GM23338 (cell line): Measurements from ENCODE around the gene EED. TPM values are rescaled to one million over a fixed set of nuclear protein-coding genes. Genes with fewer than 3 reads are reported as not detected.

Experiments
- EZH2 ChIP-seq: fragments of 200-600 bp; sonication (generic); IDR thresholded peaks from one replicate; pipeline ENCODE4 v1.8.0; 2017; ENCODE audit warnings: antibody characterized with exemption, mild to moderate bottlenecking, low read depth; ENCODE audit not compliant: unreplicated experiment
- EZH2phosphoT487 ChIP-seq: fragments of 200-600 bp; sonication (generic); IDR thresholded peaks from one replicate; pipeline ENCODE4 v1.8.1; 2018; ENCODE audit warnings: antibody characterized with exemption; ENCODE audit not compliant: unreplicated experiment
- NANOG ChIP-seq: IDR thresholded peaks from 2 replicates; pipeline ENCODE4 v1.6.1; 2016; ENCODE audit warnings: antibody characterized with exemption, borderline replicate concordance
- ZNF114 ChIP-seq: fragments of 250-450 bp; sonication (Bioruptor Pico); IDR thresholded peaks from 2 replicates; pipeline ENCODE4 v1.5.0; 2020; ENCODE audit warnings: mild to moderate bottlenecking, moderate library complexity
- polyA plus RNA-seq: library from polyadenylated mRNA; unstranded; fragments of >200 nt; fragmentation: Nextera tagmentation; extraction: Ambion mirVana; gene quantifications from 2 replicates; pipeline ENCODE4 v1.2.1, GENCODE V29; 2016
- total RNA-seq: library from RNA; depleted of rRNA; stranded (reverse); fragments of >200 nt; shearing (Covaris generic); gene quantifications from 2 replicates; pipeline ENCODE4 v1.2.3, GENCODE V29; 2014
- TF ChIP-seq, protein P1 (sequence below): fragments of 250-450 bp; sonication (Bioruptor Pico); IDR thresholded peaks from 2 replicates; pipeline ENCODE4 v1.5.0; 2020; ENCODE audit warnings: mild to moderate bottlenecking, moderate library complexity
- TF ChIP-seq, protein P2 (sequence below): IDR thresholded peaks from 2 replicates; pipeline ENCODE4 v1.6.1; 2016; ENCODE audit warnings: antibody characterized with exemption
- TF ChIP-seq, protein P3 (sequence below): IDR thresholded peaks from one replicate; pipeline ENCODE4 v1.6.1; 2018; ENCODE audit warnings: antibody characterized with exemption; ENCODE audit not compliant: unreplicated experiment

Gene EED
- total and polyA plus RNA-seq, 2 experiments from 2014 or later: 26.7 to 29.7 TPM

DNA sequence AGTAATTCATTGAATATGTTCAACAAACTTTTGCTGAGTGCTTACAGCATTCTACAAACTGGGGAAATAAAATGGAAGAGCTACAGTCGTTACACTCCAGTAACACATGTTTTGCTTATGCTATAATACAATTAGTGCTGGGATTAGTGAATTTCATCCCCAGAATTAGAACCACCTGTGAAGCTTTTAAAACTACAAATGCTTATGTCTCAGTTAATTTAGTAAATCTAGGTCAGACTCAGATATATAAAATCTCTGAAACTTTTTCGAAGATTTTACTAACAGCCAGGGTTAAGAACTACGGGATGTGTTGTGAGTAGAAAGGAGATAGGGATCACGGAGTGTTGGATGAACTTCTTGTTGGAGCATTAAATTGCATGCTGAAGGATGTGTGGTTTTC lies 33.7 kb upstream of the EED start (continued):
- TF ChIP-seq, protein P1, sequence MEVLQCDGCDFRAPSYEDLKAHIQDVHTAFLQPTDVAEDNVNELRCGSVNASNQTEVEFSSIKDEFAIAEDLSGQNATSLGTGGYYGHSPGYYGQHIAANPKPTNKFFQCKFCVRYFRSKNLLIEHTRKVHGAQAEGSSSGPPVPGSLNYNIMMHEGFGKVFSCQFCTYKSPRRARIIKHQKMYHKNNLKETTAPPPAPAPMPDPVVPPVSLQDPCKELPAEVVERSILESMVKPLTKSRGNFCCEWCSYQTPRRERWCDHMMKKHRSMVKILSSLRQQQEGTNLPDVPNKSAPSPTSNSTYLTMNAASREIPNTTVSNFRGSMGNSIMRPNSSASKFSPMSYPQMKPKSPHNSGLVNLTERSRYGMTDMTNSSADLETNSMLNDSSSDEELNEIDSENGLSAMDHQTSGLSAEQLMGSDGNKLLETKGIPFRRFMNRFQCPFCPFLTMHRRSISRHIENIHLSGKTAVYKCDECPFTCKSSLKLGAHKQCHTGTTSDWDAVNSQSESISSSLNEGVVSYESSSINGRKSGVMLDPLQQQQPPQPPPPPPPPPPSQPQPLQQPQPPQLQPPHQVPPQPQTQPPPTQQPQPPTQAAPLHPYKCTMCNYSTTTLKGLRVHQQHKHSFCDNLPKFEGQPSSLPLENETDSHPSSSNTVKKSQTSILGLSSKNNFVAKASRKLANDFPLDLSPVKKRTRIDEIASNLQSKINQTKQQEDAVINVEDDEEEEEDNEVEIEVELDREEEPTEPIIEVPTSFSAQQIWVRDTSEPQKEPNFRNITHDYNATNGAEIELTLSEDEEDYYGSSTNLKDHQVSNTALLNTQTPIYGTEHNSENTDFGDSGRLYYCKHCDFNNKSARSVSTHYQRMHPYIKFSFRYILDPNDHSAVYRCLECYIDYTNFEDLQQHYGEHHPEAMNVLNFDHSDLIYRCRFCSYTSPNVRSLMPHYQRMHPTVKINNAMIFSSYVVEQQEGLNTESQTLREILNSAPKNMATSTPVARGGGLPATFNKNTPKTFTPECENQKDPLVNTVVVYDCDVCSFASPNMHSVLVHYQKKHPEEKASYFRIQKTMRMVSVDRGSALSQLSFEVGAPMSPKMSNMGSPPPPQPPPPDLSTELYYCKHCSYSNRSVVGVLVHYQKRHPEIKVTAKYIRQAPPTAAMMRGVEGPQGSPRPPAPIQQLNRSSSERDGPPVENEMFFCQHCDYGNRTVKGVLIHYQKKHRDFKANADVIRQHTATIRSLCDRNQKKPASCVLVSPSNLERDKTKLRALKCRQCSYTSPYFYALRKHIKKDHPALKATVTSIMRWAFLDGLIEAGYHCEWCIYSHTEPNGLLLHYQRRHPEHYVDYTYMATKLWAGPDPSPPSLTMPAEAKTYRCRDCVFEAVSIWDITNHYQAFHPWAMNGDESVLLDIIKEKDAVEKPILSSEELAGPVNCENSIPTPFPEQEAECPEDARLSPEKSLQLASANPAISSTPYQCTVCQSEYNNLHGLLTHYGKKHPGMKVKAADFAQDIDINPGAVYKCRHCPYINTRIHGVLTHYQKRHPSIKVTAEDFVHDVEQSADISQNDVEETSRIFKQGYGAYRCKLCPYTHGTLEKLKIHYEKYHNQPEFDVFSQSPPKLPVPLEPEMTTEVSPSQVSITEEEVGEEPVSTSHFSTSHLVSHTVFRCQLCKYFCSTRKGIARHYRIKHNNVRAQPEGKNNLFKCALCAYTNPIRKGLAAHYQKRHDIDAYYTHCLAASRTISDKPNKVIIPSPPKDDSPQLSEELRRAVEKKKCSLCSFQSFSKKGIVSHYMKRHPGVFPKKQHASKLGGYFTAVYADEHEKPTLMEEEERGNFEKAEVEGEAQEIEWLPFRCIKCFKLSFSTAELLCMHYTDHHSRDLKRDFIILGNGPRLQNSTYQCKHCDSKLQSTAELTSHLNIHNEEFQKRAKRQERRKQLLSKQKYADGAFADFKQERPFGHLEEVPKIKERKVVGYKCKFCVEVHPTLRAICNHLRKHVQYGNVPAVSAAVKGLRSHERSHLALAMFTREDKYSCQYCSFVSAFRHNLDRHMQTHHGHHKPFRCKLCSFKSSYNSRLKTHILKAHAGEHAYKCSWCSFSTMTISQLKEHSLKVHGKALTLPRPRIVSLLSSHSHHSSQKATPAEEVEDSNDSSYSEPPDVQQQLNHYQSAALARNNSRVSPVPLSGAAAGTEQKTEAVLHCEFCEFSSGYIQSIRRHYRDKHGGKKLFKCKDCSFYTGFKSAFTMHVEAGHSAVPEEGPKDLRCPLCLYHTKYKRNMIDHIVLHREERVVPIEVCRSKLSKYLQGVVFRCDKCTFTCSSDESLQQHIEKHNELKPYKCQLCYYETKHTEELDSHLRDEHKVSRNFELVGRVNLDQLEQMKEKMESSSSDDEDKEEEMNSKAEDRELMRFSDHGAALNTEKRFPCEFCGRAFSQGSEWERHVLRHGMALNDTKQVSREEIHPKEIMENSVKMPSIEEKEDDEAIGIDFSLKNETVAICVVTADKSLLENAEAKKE (CRISPR knock-in tag): no peak
- TF ChIP-seq, protein P2, sequence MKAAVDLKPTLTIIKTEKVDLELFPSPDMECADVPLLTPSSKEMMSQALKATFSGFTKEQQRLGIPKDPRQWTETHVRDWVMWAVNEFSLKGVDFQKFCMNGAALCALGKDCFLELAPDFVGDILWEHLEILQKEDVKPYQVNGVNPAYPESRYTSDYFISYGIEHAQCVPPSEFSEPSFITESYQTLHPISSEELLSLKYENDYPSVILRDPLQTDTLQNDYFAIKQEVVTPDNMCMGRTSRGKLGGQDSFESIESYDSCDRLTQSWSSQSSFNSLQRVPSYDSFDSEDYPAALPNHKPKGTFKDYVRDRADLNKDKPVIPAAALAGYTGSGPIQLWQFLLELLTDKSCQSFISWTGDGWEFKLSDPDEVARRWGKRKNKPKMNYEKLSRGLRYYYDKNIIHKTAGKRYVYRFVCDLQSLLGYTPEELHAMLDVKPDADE: no peak
- TF ChIP-seq EZH2phosphoT487: no peak
- no peak for TF ChIP-seq EZH2
- TF ChIP-seq, protein P3, sequence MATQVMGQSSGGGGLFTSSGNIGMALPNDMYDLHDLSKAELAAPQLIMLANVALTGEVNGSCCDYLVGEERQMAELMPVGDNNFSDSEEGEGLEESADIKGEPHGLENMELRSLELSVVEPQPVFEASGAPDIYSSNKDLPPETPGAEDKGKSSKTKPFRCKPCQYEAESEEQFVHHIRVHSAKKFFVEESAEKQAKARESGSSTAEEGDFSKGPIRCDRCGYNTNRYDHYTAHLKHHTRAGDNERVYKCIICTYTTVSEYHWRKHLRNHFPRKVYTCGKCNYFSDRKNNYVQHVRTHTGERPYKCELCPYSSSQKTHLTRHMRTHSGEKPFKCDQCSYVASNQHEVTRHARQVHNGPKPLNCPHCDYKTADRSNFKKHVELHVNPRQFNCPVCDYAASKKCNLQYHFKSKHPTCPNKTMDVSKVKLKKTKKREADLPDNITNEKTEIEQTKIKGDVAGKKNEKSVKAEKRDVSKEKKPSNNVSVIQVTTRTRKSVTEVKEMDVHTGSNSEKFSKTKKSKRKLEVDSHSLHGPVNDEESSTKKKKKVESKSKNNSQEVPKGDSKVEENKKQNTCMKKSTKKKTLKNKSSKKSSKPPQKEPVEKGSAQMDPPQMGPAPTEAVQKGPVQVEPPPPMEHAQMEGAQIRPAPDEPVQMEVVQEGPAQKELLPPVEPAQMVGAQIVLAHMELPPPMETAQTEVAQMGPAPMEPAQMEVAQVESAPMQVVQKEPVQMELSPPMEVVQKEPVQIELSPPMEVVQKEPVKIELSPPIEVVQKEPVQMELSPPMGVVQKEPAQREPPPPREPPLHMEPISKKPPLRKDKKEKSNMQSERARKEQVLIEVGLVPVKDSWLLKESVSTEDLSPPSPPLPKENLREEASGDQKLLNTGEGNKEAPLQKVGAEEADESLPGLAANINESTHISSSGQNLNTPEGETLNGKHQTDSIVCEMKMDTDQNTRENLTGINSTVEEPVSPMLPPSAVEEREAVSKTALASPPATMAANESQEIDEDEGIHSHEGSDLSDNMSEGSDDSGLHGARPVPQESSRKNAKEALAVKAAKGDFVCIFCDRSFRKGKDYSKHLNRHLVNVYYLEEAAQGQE: no peak
- TF ChIP-seq NANOG: no peak
- no peak for TF ChIP-seq ZNF114 (CRISPR knock-in tag)
